PC-9 (cell line): ENCODE measurements around the gene NR1H2.

ENCODE experiments used
- CTCF ChIP-seq: fragments of 200-600 bp; sonication (generic); conservative IDR thresholded peaks from 2 replicates; pipeline ENCODE4 v1.6.1; 2017; ENCODE audit warnings: mixed run types, antibody characterized with exemption, mild to moderate bottlenecking, moderate library complexity
- EZH2 ChIP-seq: fragments of 200-600 bp; sonication (generic); IDR thresholded peaks from 2 replicates; pipeline ENCODE4 v1.8.0; 2017; ENCODE audit warnings: antibody characterized with exemption, low read depth

GRCh38 chr19:50392759-50393158, 16.5 kb downstream of the NR1H2 start:
- TF ChIP-seq EZH2 (no peak), CTCF (no peak)
